ENCODE measurements around the gene PGGT1B. TPM values are rescaled to one million over a fixed set of nuclear protein-coding genes. Genes with fewer than 3 reads are reported as not detected.

The PGGT1B gene
- polyA plus RNA-seq, 3 donors, result 3.2 to 32.6 (median 11.6) TPM

GRCh38 chr5:115304496-115304895 is 41.8 kb upstream of the PGGT1B start:
- DNase-seq, result no peak
- H3K4me1 ChIP-seq (ENCODE audit: control insufficient read depth in 1 of 2, insufficient read depth in 2 of 2, low read length in 2 of 2), result no peaks in the 10 kb centered on the region
- no peaks in the 10 kb centered on the region for H3K79me2 ChIP-seq (ENCODE audit: insufficient read depth, low read length)
- no peaks in the 10 kb centered on the region for H3K36me3 ChIP-seq (replicated peaks in 1 of 2; ENCODE audit: control insufficient read depth in 1 of 2, insufficient read depth in 2 of 2, low read length in 2 of 2)
- no CpG with 5 or more reads among the region's 1 CpG for WGBS (ENCODE audit: insufficient coverage)
- intact Hi-C loops (cut with micrococcal nuclease), result no loop called here
- H3K4me2 ChIP-seq (replicated peaks; ENCODE audit: extremely low read depth, low read length, poor library complexity, severe bottlenecking), result no peak overlapping the region
- H3K27ac Mint-ChIP-seq, result no peak overlapping the region
- no peak overlapping the region for H3K4me3 Mint-ChIP-seq
- H4K20me1 ChIP-seq (ENCODE audit: insufficient read depth, low read length), result no peaks in the 10 kb centered on the region
- no peaks in the 10 kb centered on the region for H3K9me3 ChIP-seq (replicated peaks in 1 of 2; ENCODE audit: control insufficient read depth in 1 of 2, insufficient read depth in 1 of 2, low read length in 2 of 2)
- H3K27me3 ChIP-seq (ENCODE audit: control insufficient read depth in 2 of 2, insufficient read depth in 2 of 2, low read length in 2 of 2), result peaks cover 4 to 16% of the 10 kb centered on the region in 2 donors
- H3K36me3 Mint-ChIP-seq, result no peaks in the 10 kb centered on the region
- no peak overlapping the region for H3K9ac ChIP-seq (ENCODE audit: insufficient read depth, low read length, poor library complexity, severe bottlenecking)
- H3K4me3 ChIP-seq (replicated peaks in 1 of 3; ENCODE audit: low read depth in 2 of 3, low read length in 3 of 3), result no peak overlapping the region
- peaks cover 5 to 13% (median 9%) of the 10 kb centered on the region in 3 donors for H3K27me3 Mint-ChIP-seq (ENCODE audit: low read depth in 3 of 3)
- TF ChIP-seq CTCF (IDR thresholded peaks at IDR 0.05), result no peak
- no peaks in the 10 kb centered on the region for H3K4me1 Mint-ChIP-seq
- no peak overlapping the region for H2AFZ ChIP-seq (ENCODE audit: insufficient read depth, low read depth, low read length, poor library complexity, severe bottlenecking)
- no peaks in the 10 kb centered on the region for H3K9me3 Mint-ChIP-seq
- H3K27ac ChIP-seq (ENCODE audit: low read depth in 1 of 2, low read length in 2 of 2), result no peak overlapping the region

- WGBS (ENCODE audit: insufficient coverage), result 83% methylated on average over 1 of the region's 1 CpG
- no peaks in the 10 kb centered on the region for H3K36me3 ChIP-seq (replicated peaks in 1 of 2; ENCODE audit: control insufficient read depth in 1 of 2, insufficient read depth in 2 of 2, low read length in 2 of 2)
- H2AFZ ChIP-seq (ENCODE audit: insufficient read depth, low read depth, low read length, poor library complexity, severe bottlenecking), result no peak overlapping the region
- H3K27me3 ChIP-seq (ENCODE audit: control insufficient read depth in 2 of 2, insufficient read depth in 2 of 2, low read length in 2 of 2), result peaks cover 0 to 3% of the 10 kb centered on the region in 2 donors
- H3K4me3 ChIP-seq (replicated peaks in 1 of 3; ENCODE audit: low read depth in 2 of 3, low read length in 3 of 3), result no peak overlapping the region
- DNase-seq, result no peak
- no peak overlapping the region for H3K27ac ChIP-seq (ENCODE audit: low read depth in 1 of 2, low read length in 2 of 2)
- H3K27ac Mint-ChIP-seq, result no peak overlapping the region
- intact Hi-C loops (cut with micrococcal nuclease), result loop anchor here in 1 of 2 donors (10.0 kb wide), 1 partner anchor 124 kb away; no protein-coding TSS in a partner anchor
- peaks cover 13% of the 10 kb centered on the region in 2 donors for H3K4me1 ChIP-seq (ENCODE audit: control insufficient read depth in 1 of 2, insufficient read depth in 2 of 2, low read length in 2 of 2)
- no peaks in the 10 kb centered on the region for H3K9me3 Mint-ChIP-seq
- peaks cover 0 to 8% (median 5%) of the 10 kb centered on the region in 3 donors for H3K27me3 Mint-ChIP-seq (ENCODE audit: low read depth in 3 of 3)
- H3K4me1 Mint-ChIP-seq, result peaks cover 19% of the 10 kb centered on the region
- no peaks in the 10 kb centered on the region for H3K9me3 ChIP-seq (replicated peaks in 1 of 2; ENCODE audit: control insufficient read depth in 1 of 2, insufficient read depth in 1 of 2, low read length in 2 of 2)
- H3K36me3 Mint-ChIP-seq, result no peaks in the 10 kb centered on the region
- no peak overlapping the region for H3K4me3 Mint-ChIP-seq
- no peak overlapping the region for H3K9ac ChIP-seq (ENCODE audit: insufficient read depth, low read length, poor library complexity, severe bottlenecking)
- H3K79me2 ChIP-seq (ENCODE audit: insufficient read depth, low read length), result peaks cover 19% of the 10 kb centered on the region
- H3K4me2 ChIP-seq (replicated peaks; ENCODE audit: extremely low read depth, low read length, poor library complexity, severe bottlenecking), result no peak overlapping the region
- H4K20me1 ChIP-seq (ENCODE audit: insufficient read depth, low read length), result peaks cover 6% of the 10 kb centered on the region
- no peak for TF ChIP-seq CTCF (IDR thresholded peaks at IDR 0.05)
These were observed 36.1 kb upstream of the PGGT1B start for GRCh38 chr5:115298811-115299210.

Data from CD14-positive monocyte (primary cell).